22Rv1 (cell line): ENCODE measurements around the gene MYO1F.

Experiments used
- H3K27ac ChIP-seq: fragments of 450-650 bp; 2 replicates; pipeline ENCODE4 v1.5.1; 2017
- CTCF ChIP-seq: fragments of 450-650 bp; IDR thresholded peaks from 2 replicates; pipeline ENCODE4 v1.5.1; 2017; ENCODE audit warnings: mild to moderate bottlenecking
- ZFX ChIP-seq: fragments of 450-650 bp; IDR thresholded peaks from 2 replicates; pipeline ENCODE4 v1.6.1; 2017; ENCODE audit warnings: antibody characterized with exemption, borderline replicate concordance

Gene MYO1F

GRCh38 chr19:8488365-8488764 lies 88.9 kb downstream of the MYO1F start:
- H3K27ac ChIP-seq = no peak overlapping the region
- TF ChIP-seq CTCF = no peak
- no peak for TF ChIP-seq ZFX

DNA sequence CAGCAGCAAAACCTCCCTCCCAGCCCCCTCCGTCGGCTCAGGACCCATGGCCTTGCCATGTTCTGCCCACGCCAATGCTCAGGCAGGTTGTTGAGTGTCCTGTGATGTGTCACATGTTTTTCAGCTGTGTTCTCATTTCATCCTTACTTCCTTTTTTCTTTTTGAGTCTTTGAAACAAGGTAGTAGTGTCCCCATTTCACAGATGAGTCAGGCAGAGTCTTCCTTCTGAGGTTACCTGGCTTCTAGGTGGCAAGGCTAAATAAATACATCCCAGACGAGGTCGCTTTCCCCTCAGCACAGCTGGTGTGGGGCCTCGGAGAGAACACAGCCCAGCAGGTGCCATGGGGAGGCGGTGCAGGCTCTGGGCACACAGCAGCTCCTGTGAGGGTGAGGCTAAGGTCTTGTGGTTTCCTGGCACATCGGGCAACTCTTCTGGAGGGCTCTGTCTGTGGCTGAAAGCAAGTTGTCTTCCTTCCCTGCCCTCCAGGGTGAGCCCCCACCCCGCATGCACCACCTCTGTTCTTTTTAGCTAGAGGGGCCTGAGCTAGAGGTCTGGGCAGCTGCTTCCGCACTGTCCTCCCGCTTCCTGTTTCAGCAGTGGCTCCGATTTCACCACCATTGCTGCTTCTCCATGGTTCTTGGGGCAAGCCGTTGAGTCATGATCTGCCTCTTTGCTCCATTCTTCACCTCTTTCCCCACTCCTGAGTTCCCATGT lies 89.9 kb downstream of the MYO1F start:
- no peak for TF ChIP-seq ZFX
- TF ChIP-seq CTCF = no peak
- no peak overlapping the region for H3K27ac ChIP-seq

DNA sequence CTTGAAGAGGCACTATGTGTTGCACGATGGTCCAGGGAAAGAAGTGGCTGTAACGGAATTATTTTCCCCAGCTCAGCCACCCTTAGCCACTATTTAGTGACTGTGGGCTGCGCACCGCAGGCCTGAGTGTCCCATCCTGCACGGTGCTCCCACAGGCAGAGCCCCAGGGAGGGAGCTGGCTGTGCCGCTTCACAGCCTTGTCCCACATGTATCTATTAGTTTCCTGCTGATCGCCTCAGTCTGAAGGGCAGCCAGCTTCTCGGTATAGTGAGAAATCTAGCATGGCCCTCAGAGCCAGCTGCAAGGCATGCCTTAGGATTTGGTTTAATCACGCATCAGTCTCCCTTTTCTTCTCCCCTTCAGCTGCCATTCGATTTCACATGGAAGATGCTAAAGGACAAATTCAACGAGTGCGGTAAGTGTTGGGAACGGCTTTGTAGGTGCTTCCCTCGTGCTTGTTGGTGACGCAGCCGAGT lies 90.5 kb downstream of the MYO1F start:
- no peak overlapping the region for H3K27ac ChIP-seq
- TF ChIP-seq ZFX (no peak), CTCF (no peak)

GRCh38 chr19:8485561-8486371 lies 91.5 kb downstream of the MYO1F start:
- no peak overlapping the region for H3K27ac ChIP-seq
- no peak for TF ChIP-seq ZFX
- no peak for TF ChIP-seq CTCF

GRCh38 chr19:8484331-8484894 lies 92.8 kb downstream of the MYO1F start:
- TF ChIP-seq ZFX = no peak
- no peak for TF ChIP-seq CTCF

DNA sequence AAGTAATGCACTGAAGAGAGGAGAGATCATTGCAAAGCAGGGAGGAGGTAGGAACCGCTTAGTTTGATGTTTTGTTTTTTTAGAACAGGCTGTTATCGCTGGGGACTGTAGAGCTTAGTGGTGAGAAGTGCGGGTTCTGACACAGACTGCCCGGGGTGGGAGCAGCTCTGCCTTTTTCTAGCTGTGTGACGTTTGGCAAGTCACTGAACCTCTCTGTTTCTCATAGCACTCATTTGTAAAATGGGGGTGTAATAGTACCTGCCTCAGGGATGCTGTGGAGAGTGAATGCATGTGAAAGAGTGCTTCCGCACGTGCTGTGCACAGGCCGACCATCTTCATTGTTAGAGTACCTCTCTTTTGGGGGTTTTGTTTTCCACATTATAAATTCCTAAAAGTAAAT lies 94.1 kb downstream of the MYO1F start:
- no peak overlapping the region for H3K27ac ChIP-seq
- TF ChIP-seq ZFX (no peak), CTCF (no peak)

More at GRCh38 chr19:8484331-8484894, 92.8 kb downstream of the MYO1F start:
- H3K27ac ChIP-seq = no peak overlapping the region
